ENCODE measurements around the gene ABCD1.
"Not testable (repeated sequence)": the region's sequence is repeated elsewhere in the genome, so short reads cannot be mapped to it uniquely, and the experiment has no call there.

The ABCD1 gene

GRCh38 chrX:153744210-153745066 lies 19.8 kb downstream of the ABCD1 start:
- DNase-seq (ENCODE audit: low read depth, low spot score): no peak
- in situ Hi-C loops (cut with HindIII; ENCODE audit: low sequenced_read_pairs): no loop called here
- TF ChIP-seq CTCF (IDR thresholded peaks at IDR 0.05; ENCODE audit: low read depth, low read length): peak; percentile 33
- no peak overlapping the region for H3K4me3 ChIP-seq (ENCODE audit: low read depth, low read length)

GRCh38 chrX:153745067-153745433 lies 20.4 kb downstream of the ABCD1 start:
- in situ Hi-C loops (cut with HindIII; ENCODE audit: low sequenced_read_pairs); DNase-seq (ENCODE audit: low read depth, low spot score); H3K4me3 ChIP-seq (ENCODE audit: low read depth, low read length): not testable (repeated sequence)

GRCh38 chrX:153746359-153746758 lies 21.7 kb downstream of the ABCD1 start:
- DNase-seq (ENCODE audit: low read depth, low spot score): no peak
- no peak overlapping the region for H3K4me3 ChIP-seq (ENCODE audit: low read depth, low read length)
- no peak for TF ChIP-seq CTCF (IDR thresholded peaks at IDR 0.05; ENCODE audit: low read depth, low read length)
- in situ Hi-C loops (cut with HindIII; ENCODE audit: low sequenced_read_pairs): no loop called here

- DNase-seq (ENCODE audit: low read depth, low spot score); in situ Hi-C loops (cut with HindIII; ENCODE audit: low sequenced_read_pairs); H3K4me3 ChIP-seq (ENCODE audit: low read depth, low read length): not testable (repeated sequence)
Observed at GRCh38 chrX:153746991-153747390, 22.3 kb downstream of the ABCD1 start.

- DNase-seq (ENCODE audit: low read depth, low spot score); H3K4me3 ChIP-seq (ENCODE audit: low read depth, low read length); in situ Hi-C loops (cut with HindIII; ENCODE audit: low sequenced_read_pairs): not testable (repeated sequence)
Observed at GRCh38 chrX:153749017-153749416, 24.4 kb downstream of the ABCD1 start.

GRCh38 chrX:153750127-153750774 lies 25.6 kb downstream of the ABCD1 start:
- no peak overlapping the region for H3K4me3 ChIP-seq (ENCODE audit: low read depth, low read length)
- in situ Hi-C loops (cut with HindIII; ENCODE audit: low sequenced_read_pairs): no loop called here
- no peak for TF ChIP-seq CTCF (IDR thresholded peaks at IDR 0.05; ENCODE audit: low read depth, low read length)
- no peak for DNase-seq (ENCODE audit: low read depth, low spot score)

- H3K4me3 ChIP-seq (ENCODE audit: low read depth, low read length): no peak overlapping the region
- TF ChIP-seq CTCF (IDR thresholded peaks at IDR 0.05; ENCODE audit: low read depth, low read length): no peak
- no peak for DNase-seq (ENCODE audit: low read depth, low spot score)
- in situ Hi-C loops (cut with HindIII; ENCODE audit: low sequenced_read_pairs): no loop called here
Observed at GRCh38 chrX:153755136-153755535, 30.5 kb downstream of the ABCD1 start.

GRCh38 chrX:153761863-153762262 lies 37.2 kb downstream of the ABCD1 start:
- no peak for TF ChIP-seq CTCF (IDR thresholded peaks at IDR 0.05; ENCODE audit: low read depth, low read length)

More at GRCh38 chrX:153761863-153762262, 37.2 kb downstream of the ABCD1 start:
- no peak for DNase-seq (ENCODE audit: low read depth, low spot score)
- in situ Hi-C loops (cut with HindIII; ENCODE audit: low sequenced_read_pairs): no loop called here
- no peak overlapping the region for H3K4me3 ChIP-seq (ENCODE audit: low read depth, low read length)

Data from astrocyte of the spinal cord (primary cell).